GM23248 (cell line): Measurements from ENCODE around the gene TLR2. TPM values are rescaled to one million over a fixed set of nuclear protein-coding genes. Genes with fewer than 3 reads are reported as not detected.

Source experiments
- DNase-seq: peaks from one replicate; pipeline ENCODE4 v3.0.0-alpha.2; 2015
- H2AFZ ChIP-seq: fragments of 200-600 bp; sonication (generic); 2 replicates; pipeline ENCODE4 v1.6.1; 2016; ENCODE audit warnings: antibody characterized with exemption
- H3F3A ChIP-seq: fragments of 200-600 bp; sonication (generic); 2 replicates; pipeline ENCODE4 v1.6.1; 2016; ENCODE audit warnings: mild to moderate bottlenecking, antibody characterized with exemption, mixed run types; ENCODE audit not compliant: insufficient read depth
- H3K27ac ChIP-seq: fragments of 200-600 bp; sonication (generic); 2 replicates; pipeline ENCODE4 v1.5.1; 2016; ENCODE audit warnings: mild to moderate bottlenecking
- H3K27me3 ChIP-seq: fragments of 200-600 bp; sonication (generic); replicated peaks from 2 replicates; pipeline ENCODE4 v1.6.1; 2016; ENCODE audit warnings: mild to moderate bottlenecking; ENCODE audit not compliant: insufficient read depth
- H3K36me3 ChIP-seq: fragments of 200-600 bp; sonication (generic); 2 replicates; pipeline ENCODE4 v1.6.1; 2016; ENCODE audit warnings: low read depth, mild to moderate bottlenecking
- H3K4me1 ChIP-seq: fragments of 200-600 bp; sonication (generic); 2 replicates; pipeline ENCODE4 v1.6.1; 2016; ENCODE audit warnings: mild to moderate bottlenecking; ENCODE audit not compliant: insufficient read depth
- H3K4me2 ChIP-seq: fragments of 200-600 bp; sonication (generic); one replicate; pipeline ENCODE4 v1.6.1; 2016; ENCODE audit warnings: mild to moderate bottlenecking; ENCODE audit not compliant: unreplicated experiment
- H3K4me3 ChIP-seq: fragments of 200-600 bp; sonication (generic); 2 replicates; pipeline ENCODE4 v1.5.1; 2016; ENCODE audit warnings: mild to moderate bottlenecking
- H3K79me2 ChIP-seq: fragments of 200-600 bp; sonication (generic); 2 replicates; pipeline ENCODE4 v1.6.1; 2016; ENCODE audit warnings: mild to moderate bottlenecking; ENCODE audit not compliant: insufficient read depth
- H3K9ac ChIP-seq: fragments of 200-600 bp; sonication (generic); 2 replicates; pipeline ENCODE4 v1.6.1; 2016; ENCODE audit warnings: mild to moderate bottlenecking
- H3K9me2 ChIP-seq: fragments of 200-600 bp; sonication (generic); 2 replicates; pipeline ENCODE4 v1.6.1; 2016; ENCODE audit warnings: mixed run types, mild to moderate bottlenecking, moderate library complexity; ENCODE audit not compliant: insufficient read depth
- H3K9me3 ChIP-seq: fragments of 200-600 bp; sonication (generic); one replicate; pipeline ENCODE4 v1.6.1; 2017; ENCODE audit warnings: low read depth
- H4K20me1 ChIP-seq: fragments of 200-600 bp; sonication (generic); 2 replicates; pipeline ENCODE4 v1.6.0; 2016; ENCODE audit not compliant: insufficient read depth
- EZH2 ChIP-seq: fragments of 200-600 bp; sonication (generic); IDR thresholded peaks from 2 replicates; pipeline ENCODE4 v1.6.1; 2018; ENCODE audit warnings: antibody characterized with exemption, mild to moderate bottlenecking; ENCODE audit not compliant: insufficient read depth, poor library complexity, severe bottlenecking
- EZH2phosphoT487 ChIP-seq: fragments of 200-600 bp; sonication (generic); IDR thresholded peaks from 2 replicates; pipeline ENCODE4 v1.6.1; 2018; ENCODE audit warnings: antibody characterized with exemption, moderate library complexity, mild to moderate bottlenecking, low read depth; ENCODE audit not compliant: insufficient read depth
- WGBS, 2 experiments: methylation state at CpG; one replicate each; pipeline ENCODE4 v1.1.6; 2015 to 2017; ENCODE audit warnings: low lambda C conversion rate in 2 of 2, low coverage in 1 of 2; ENCODE audit errors: missing lambda C conversion rate in 2 of 2; 5-methylcytosine and 5-hydroxymethylcytosine counted together
- in situ Hi-C: fragments of 300-500 bp; cut with MboI; formaldehyde crosslinking; loops from 2 replicates; pipeline ENCODE4 v1.15.0; 2020
- polyA plus RNA-seq: library from polyadenylated mRNA; unstranded; fragments of >200 nt; fragmentation: Nextera tagmentation; extraction: Ambion mirVana; gene quantifications from 2 replicates; pipeline ENCODE4 v1.2.1, GENCODE V29; 2016
- total RNA-seq: library from RNA; depleted of rRNA; stranded (reverse); fragments of >200 nt; shearing (Covaris generic); gene quantifications from 2 replicates; pipeline ENCODE4 v1.2.3, GENCODE V29; 2014

Gene TLR2
- total and polyA plus RNA-seq, 2 experiments from 2014 or later: not detected

DNA sequence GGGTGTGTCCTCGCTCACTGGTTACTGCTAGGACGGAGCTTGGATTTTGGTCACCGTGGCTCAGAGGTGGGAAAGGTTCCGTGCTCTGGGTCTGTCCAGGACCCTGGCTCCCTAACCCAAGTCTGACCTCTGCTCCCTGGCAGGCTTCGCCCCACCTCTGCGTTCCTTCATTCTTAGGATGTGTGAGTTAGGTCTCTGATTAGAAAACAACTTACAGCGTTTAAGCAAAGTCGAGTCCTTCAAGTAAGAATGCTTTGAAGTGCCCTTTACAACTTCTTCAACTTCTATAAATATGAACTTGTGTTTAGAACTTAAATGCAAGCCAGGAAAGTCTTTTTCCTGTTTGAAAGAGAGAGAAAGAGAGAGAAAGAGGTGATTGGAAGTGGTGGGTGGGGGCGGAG lies 891 bp downstream of the TLR2 start:
- WGBS, 2 experiments: 15% methylated on average over 9 of the region's 9 CpGs
- Histone ChIP-seq H3K9me2 (no peaks in the 10 kb centered on the region), H3K27me3 (peaks cover 61% of the 10 kb centered on the region), H3F3A (no peaks in the 10 kb centered on the region; the same call in 1 of the 2 replicates), H3K4me2 (peak overlapping the region; percentile 73), H3K36me3 (no peaks in the 10 kb centered on the region), H3K4me1 (no peaks in the 10 kb centered on the region), H3K4me3 (peak overlapping the region; percentile 67), H4K20me1 (no peaks in the 10 kb centered on the region; the same call in 1 of the 2 replicates), H3K79me2 (no peaks in the 10 kb centered on the region), H3K27ac (no peak overlapping the region), H3K9me3 (no peaks in the 10 kb centered on the region), H3K9ac (no peak overlapping the region), H2AFZ (peak overlapping the region; percentile 21)
- DNase-seq: peak; percentile 20
- TF ChIP-seq EZH2phosphoT487: 0 out of 2 replicates have a peak, but pooled peaks have one; percentile 1
- peak; percentile 49 for TF ChIP-seq EZH2
- in situ Hi-C loops: no loop called here

DNA sequence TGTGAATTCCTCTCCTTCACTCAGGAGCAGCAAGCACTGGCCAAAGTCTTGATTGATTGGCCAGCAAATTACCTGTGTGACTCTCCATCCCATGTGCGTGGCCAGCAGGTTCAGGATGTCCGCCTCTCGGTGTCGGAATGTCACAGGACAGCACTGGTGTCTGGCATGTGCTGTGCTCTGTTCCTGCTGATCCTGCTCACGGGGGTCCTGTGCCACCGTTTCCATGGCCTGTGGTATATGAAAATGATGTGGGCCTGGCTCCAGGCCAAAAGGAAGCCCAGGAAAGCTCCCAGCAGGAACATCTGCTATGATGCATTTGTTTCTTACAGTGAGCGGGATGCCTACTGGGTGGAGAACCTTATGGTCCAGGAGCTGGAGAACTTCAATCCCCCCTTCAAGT lies 20.4 kb downstream of the TLR2 start:
- no peak for TF ChIP-seq EZH2
- no peak for TF ChIP-seq EZH2phosphoT487
- Histone ChIP-seq H2AFZ (no peak overlapping the region), H3K4me1 (no peaks in the 10 kb centered on the region), H3K4me2 (no peak overlapping the region), H3K27me3 (peaks cover 23% of the 10 kb centered on the region; the same call in 1 of the 2 replicates), H4K20me1 (no peaks in the 10 kb centered on the region), H3K9me3 (no peaks in the 10 kb centered on the region), H3K9me2 (no peaks in the 10 kb centered on the region), H3K36me3 (no peaks in the 10 kb centered on the region), H3K9ac (no peak overlapping the region), H3K4me3 (no peak overlapping the region), H3K27ac (no peak overlapping the region), H3K79me2 (no peaks in the 10 kb centered on the region), H3F3A (no peaks in the 10 kb centered on the region)
- 67 to 75% methylated on average over 7 of the region's 7 CpGs for WGBS, 2 experiments
- in situ Hi-C loops: no loop called here
- DNase-seq: no peak

DNA sequence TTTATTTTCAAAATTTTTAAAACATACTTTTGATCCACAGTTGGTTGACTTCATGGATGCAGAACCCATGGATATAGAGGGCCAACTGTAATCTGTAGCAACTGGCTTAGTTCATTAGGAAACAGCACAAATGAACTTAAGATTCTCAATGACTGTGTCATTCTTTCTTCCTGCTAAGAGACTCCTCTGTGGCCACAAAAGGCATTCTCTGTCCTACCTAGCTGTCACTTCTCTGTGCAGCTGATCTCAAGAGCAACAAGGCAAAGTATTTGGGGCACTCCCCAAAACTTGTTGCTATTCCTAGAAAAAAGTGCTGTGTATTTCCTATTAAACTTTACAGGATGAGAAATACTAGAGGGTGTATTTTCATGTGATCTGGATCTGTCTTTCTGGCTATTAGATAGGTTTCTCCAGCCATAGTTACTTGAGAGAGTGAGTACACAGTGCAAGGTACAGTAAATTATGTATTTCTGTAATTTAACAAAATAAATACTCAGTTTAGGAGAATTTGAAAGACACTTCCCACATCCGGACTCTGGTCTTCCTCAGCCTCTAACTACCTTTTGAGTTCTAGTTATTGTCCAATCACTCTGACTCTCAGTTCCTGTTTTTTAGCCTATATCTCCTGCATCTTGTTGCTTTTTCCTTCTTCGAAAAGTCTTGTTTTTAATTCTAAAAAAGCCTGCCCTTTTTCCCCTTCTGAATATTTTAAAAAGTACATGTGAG lies 21.8 kb downstream of the TLR2 start:
- H3K27me3 ChIP-seq: peaks cover 25% of the 10 kb centered on the region; the same call in 1 of the 2 replicates
- in situ Hi-C loops: no loop called here
- H3K36me3 ChIP-seq: no peaks in the 10 kb centered on the region
- H3K27ac ChIP-seq: no peak overlapping the region
- DNase-seq: no peak
- no peak overlapping the region for H3K9ac ChIP-seq
- no peaks in the 10 kb centered on the region for H3K79me2 ChIP-seq
- no peaks in the 10 kb centered on the region for H3K9me2 ChIP-seq
- TF ChIP-seq EZH2phosphoT487 (no peak), EZH2 (no peak)
- H3K4me2 ChIP-seq: no peak overlapping the region
- no peak overlapping the region for H2AFZ ChIP-seq
- 54 to 57% methylated on average over 2 of the region's 2 CpGs for WGBS, 2 experiments
- H3F3A ChIP-seq: no peaks in the 10 kb centered on the region
- H3K9me3 ChIP-seq: no peaks in the 10 kb centered on the region
- no peaks in the 10 kb centered on the region for H3K4me1 ChIP-seq
- H4K20me1 ChIP-seq: no peaks in the 10 kb centered on the region
- H3K4me3 ChIP-seq: no peak overlapping the region

DNA sequence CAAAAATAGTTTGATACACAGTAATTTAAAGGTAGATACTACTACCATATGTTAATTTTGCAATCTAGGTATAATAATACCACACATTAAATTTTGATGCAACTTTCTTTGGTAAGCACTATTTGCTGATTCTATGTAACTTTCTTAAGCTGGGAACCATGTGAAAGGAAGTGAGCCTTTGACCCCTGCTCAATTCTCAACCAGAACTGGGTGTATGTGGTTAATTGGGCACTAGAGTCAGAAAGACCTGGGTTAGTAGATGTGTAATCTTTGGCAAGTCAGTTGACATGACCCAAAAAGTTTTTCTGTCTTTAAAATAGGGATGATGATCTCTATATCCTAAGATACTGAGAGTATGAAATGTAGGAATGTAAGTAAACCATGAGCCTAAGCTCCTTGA lies 22.4 kb downstream of the TLR2 start:
- Histone ChIP-seq H4K20me1 (no peaks in the 10 kb centered on the region), H3K27me3 (peaks cover 25% of the 10 kb centered on the region; the same call in 1 of the 2 replicates), H3K9me2 (no peaks in the 10 kb centered on the region), H3K79me2 (no peaks in the 10 kb centered on the region), H3F3A (no peaks in the 10 kb centered on the region), H3K9me3 (no peaks in the 10 kb centered on the region), H3K4me1 (no peaks in the 10 kb centered on the region), H2AFZ (no peak overlapping the region), H3K9ac (no peak overlapping the region), H3K36me3 (no peaks in the 10 kb centered on the region), H3K4me3 (no peak overlapping the region), H3K4me2 (no peak overlapping the region), H3K27ac (no peak overlapping the region)
- no peak for DNase-seq
- TF ChIP-seq EZH2: no peak
- TF ChIP-seq EZH2phosphoT487: no peak
- in situ Hi-C loops: no loop called here
